ENCODE results near the gene MAN1A1.

DNA sequence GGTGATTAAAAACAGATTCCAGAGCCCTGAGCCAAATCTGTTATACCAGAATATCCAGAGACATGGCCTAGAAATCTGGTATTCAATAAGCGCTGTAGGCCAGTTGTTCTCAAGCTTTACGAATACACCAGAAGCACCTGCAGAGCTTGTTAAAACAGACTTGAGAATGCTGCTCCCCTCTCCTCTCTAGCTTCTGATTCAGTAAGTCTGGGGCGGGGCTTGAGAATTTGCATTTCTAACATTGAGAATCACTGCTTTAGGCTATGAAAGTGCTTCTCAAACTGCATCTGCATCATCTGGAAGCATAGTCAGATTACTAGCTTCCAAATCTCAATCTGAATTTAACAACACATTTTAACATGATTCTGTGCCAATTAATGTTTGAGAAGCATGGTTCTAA, 20.5 kb upstream of the MAN1A1 start:
- TF ChIP-seq EP300 (IDR thresholded peaks at IDR 0.05), result no peak
- TF ChIP-seq, protein P1, sequence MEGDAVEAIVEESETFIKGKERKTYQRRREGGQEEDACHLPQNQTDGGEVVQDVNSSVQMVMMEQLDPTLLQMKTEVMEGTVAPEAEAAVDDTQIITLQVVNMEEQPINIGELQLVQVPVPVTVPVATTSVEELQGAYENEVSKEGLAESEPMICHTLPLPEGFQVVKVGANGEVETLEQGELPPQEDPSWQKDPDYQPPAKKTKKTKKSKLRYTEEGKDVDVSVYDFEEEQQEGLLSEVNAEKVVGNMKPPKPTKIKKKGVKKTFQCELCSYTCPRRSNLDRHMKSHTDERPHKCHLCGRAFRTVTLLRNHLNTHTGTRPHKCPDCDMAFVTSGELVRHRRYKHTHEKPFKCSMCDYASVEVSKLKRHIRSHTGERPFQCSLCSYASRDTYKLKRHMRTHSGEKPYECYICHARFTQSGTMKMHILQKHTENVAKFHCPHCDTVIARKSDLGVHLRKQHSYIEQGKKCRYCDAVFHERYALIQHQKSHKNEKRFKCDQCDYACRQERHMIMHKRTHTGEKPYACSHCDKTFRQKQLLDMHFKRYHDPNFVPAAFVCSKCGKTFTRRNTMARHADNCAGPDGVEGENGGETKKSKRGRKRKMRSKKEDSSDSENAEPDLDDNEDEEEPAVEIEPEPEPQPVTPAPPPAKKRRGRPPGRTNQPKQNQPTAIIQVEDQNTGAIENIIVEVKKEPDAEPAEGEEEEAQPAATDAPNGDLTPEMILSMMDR (IDR thresholded peaks at IDR 0.05), result no peak
